Right lobe of liver (tissue), 6 donors: ENCODE measurements around the gene CLEC7A. TPM values are rescaled to one million over a fixed set of nuclear protein-coding genes. Genes with fewer than 3 reads are reported as not detected.
A peak's percentile ranks its signal among the peaks of the same experiment; 100 is the strongest.

Experiments
- ATAC-seq, 4 donors: fragments of 200-7000 bp; cut with Tn5 transposase; one replicate each; pipeline ENCODE4 v1.9.1; 2020; ENCODE audit warnings: mild to moderate bottlenecking in 4 of 4, moderate library complexity in 4 of 4
- DNase-seq, 3 donors: peaks; one replicate each; pipeline ENCODE4 v3.0.0-alpha.2; 2020
- H3K27ac ChIP-seq, 3 donors: fragments of 200-600 bp; one replicate each; pipeline ENCODE4 v1.8.0; 2022
- H3K27me3 ChIP-seq, 2 donors: fragments of 200-600 bp; one replicate each; pipeline ENCODE4 v1.8.0; 2022
- H3K36me3 ChIP-seq, 4 donors: fragments of 200-600 bp; sonication (generic) in 1 of 4; one replicate each; pipeline versions ENCODE4 v1.5.1 to v1.8.0; 2017 to 2022; ENCODE audit warnings: control low read depth in 1 of 4
- H3K4me1 ChIP-seq, 4 donors: fragments of 200-600 bp; sonication (generic) in 1 of 4; one replicate each; pipeline versions ENCODE4 v1.5.1 to v1.8.0; 2017 to 2022; ENCODE audit warnings: control low read depth in 1 of 4
- H3K4me3 ChIP-seq, 3 donors: fragments of 200-600 bp; one replicate each; pipeline ENCODE4 v1.8.0; 2022
- H3K9me3 ChIP-seq, 4 donors: fragments of 200-600 bp; sonication (generic) in 1 of 4; one replicate each; pipeline versions ENCODE4 v1.5.1 to v1.8.0; 2017 to 2022; ENCODE audit warnings: control low read depth in 1 of 4
- CTCF ChIP-seq, 4 donors: fragments of 200-600 bp in 3 of 4; fragments of 450-650 bp in 1 of 4; IDR thresholded peaks; one replicate each; pipeline versions ENCODE4 v1.5.1 to v1.8.0; 2016 to 2022; ENCODE audit warnings: antibody characterized with exemption in 4 of 4, mild to moderate bottlenecking in 2 of 4
- POLR2A ChIP-seq: fragments of 450-650 bp; IDR thresholded peaks from one replicate; pipeline ENCODE4 v1.6.1; 2017; ENCODE audit warnings: antibody characterized with exemption, mild to moderate bottlenecking
- WGBS: methylation state at CpG from one replicate; pipeline ENCODE4 v1.1.6; 2018; ENCODE audit warnings: low coverage, low lambda C conversion rate; ENCODE audit not compliant: insufficient coverage; ENCODE audit errors: missing lambda C conversion rate; 5-methylcytosine and 5-hydroxymethylcytosine counted together
- intact Hi-C, 2 donors: fragments of 100-400 bp; cut with DNase I; formaldehyde crosslinking; loops; one replicate each; pipeline versions ENCODE4 v1.11.2 to v1.14.1; 2022
- total RNA-seq, 6 experiments: library from RNA; depleted of rRNA in 2 of 6; stranded (reverse); fragments of >200 nt in 2 of 6; fragmentation: NEBNext Ultra II Directional in 3 of 6; extraction: Animal tissue kit (Norgen Biotek cat#: 25700) in 3 of 6; gene quantifications; one replicate each; pipeline versions ENCODE4 v1.1.0 to v1.2.4, GENCODE V29; 2016 to 2023
- donor health status: DM: no; HTN: yes; CAD: no.
- donor health status: DM: no; HTN: no; CAD: no.
- donor health status: DM: no; HTN: no; CAD: no.
- donor health status: DM: no; HTN: yes; CAD: no.
- donor health status: DM: no; HTN: yes; CAD: no.

Gene CLEC7A
- total RNA-seq, 6 experiments from 2014 or later, result 1.6 to 9.5 (median 3.8) TPM

- intact Hi-C loops, result no loop called here
- Histone ChIP-seq H3K4me1 (peaks cover 0 to 8% (median 0%) of the 10 kb centered on the region in 4 donors), H3K27ac (no peak overlapping the region), H3K27me3 (no peaks in the 10 kb centered on the region), H3K4me3 (no peak overlapping the region), H3K36me3 (no peaks in the 10 kb centered on the region), H3K9me3 (no peaks in the 10 kb centered on the region)
- ATAC-seq, result no peak
- TF ChIP-seq CTCF (IDR thresholded peaks at IDR 0.05), result no peak
- TF ChIP-seq POLR2A, result no peak
- WGBS, result 70% methylated on average over 1 of the region's 1 CpG
- DNase-seq, result no peak
Measured at GRCh38 chr12:10113075-10113474, 16.9 kb downstream of the CLEC7A start.

- TF ChIP-seq CTCF (IDR thresholded peaks at IDR 0.05) (no peak), POLR2A (no peak)
- H3K27ac ChIP-seq, result no peak overlapping the region
- ATAC-seq, result no peak
- WGBS, result 93% methylated on average over 15 of the region's 38 CpGs
- H3K27me3 ChIP-seq, result no peaks in the 10 kb centered on the region
- H3K36me3 ChIP-seq, result no peaks in the 10 kb centered on the region
- no peaks in the 10 kb centered on the region for H3K9me3 ChIP-seq
- no peak overlapping the region for H3K4me3 ChIP-seq
- peaks cover 0 to 8% (median 0%) of the 10 kb centered on the region in 4 donors for H3K4me1 ChIP-seq
- intact Hi-C loops, result no loop called here
- no peak for DNase-seq
Measured at GRCh38 chr12:10111451-10111850, 18.5 kb downstream of the CLEC7A start.

GRCh38 chr12:10110256-10110844 is 19.6 kb downstream of the CLEC7A start:
- H3K27ac ChIP-seq, result peak overlapping the region in 1 of 3 donors; percentile 13
- intact Hi-C loops, result no loop called here
- no peak overlapping the region for H3K4me3 ChIP-seq
- no peak for DNase-seq
- H3K27me3 ChIP-seq, result no peaks in the 10 kb centered on the region
- H3K36me3 ChIP-seq, result no peaks in the 10 kb centered on the region
- peak; percentile 71 to 83 (median 82) for ATAC-seq
- WGBS, result 41% methylated on average over 2 of the region's 2 CpGs
- TF ChIP-seq POLR2A (no peak), CTCF (IDR thresholded peaks at IDR 0.05) (no peak)
- no peaks in the 10 kb centered on the region for H3K9me3 ChIP-seq
- peaks cover 0 to 8% (median 0%) of the 10 kb centered on the region in 4 donors for H3K4me1 ChIP-seq

- DNase-seq, result no peak
- peak in 3 of 4 donors; percentile 9 to 52 (median 50) for ATAC-seq
- Histone ChIP-seq H3K36me3 (no peaks in the 10 kb centered on the region), H3K27ac (no peak overlapping the region), H3K27me3 (no peaks in the 10 kb centered on the region), H3K9me3 (no peaks in the 10 kb centered on the region), H3K4me3 (no peak overlapping the region), H3K4me1 (peaks cover 0 to 12% (median 0%) of the 10 kb centered on the region in 4 donors)
- no CpG with 5 or more reads among the region's 2 CpGs for WGBS
- intact Hi-C loops, result no loop called here
- TF ChIP-seq CTCF (IDR thresholded peaks at IDR 0.05), result no peak
- TF ChIP-seq POLR2A, result no peak
Measured at GRCh38 chr12:10102322-10102721, 27.7 kb downstream of the CLEC7A start.
